Keratinocyte (primary cell): ENCODE results near the gene AQR.

Source experiments
- CTCF ChIP-seq, 3 experiments: IDR thresholded peaks in 1 of 3; conservative IDR thresholded peaks in 1 of 3; optimal IDR thresholded peaks in 1 of 3; 2 replicates in 2 of 3; 3 replicates in 1 of 3; pipeline versions ENCODE3 to v1.5.1; 2011; ENCODE audit warnings: low read length in 3 of 3, mild to moderate bottlenecking in 3 of 3, moderate library complexity in 2 of 3, control low read depth in 1 of 3, inconsistent platforms in 1 of 3; ENCODE audit not compliant: insufficient read depth in 2 of 3; ENCODE audit errors: extremely low read depth in 1 of 3
- EZH2 ChIP-seq: IDR thresholded peaks from one replicate; pipeline ENCODE4 v1.6.1; 2012; ENCODE audit warnings: inconsistent platforms, mild to moderate bottlenecking, low read length, moderate library complexity

DNA sequence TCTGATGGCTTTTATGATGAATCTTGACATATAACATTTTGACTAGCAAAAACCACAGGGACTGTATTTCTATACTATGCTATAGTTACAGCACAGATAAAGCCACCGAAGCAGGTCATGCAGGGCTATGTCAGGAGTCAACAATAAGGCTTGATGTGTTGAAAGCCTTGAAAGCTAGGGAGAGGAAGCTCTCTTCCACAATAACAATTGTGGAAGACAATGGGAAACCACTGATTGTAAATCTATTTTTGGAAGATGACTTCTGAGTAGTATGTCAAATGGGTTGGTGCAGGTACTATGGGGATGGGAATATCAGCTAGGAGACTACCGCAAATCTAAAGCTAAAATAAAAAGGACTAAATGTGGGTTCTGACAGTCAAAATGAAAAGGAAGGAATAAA is 4.0 kb upstream of the AQR start:
- TF ChIP-seq EZH2, result no peak
- TF ChIP-seq CTCF (optimal IDR thresholded peaks at IDR 0.05 in 1 of 3, IDR thresholded peaks at IDR 0.05 in 1 of 3, conservative IDR thresholded peaks at IDR 0.05 in 1 of 3; ENCODE audit: extremely low read depth in 1 of 3, insufficient read depth in 2 of 3, low read length in 3 of 3), result no peak
